GM21529 (cell line): Measurements from ENCODE around the gene MSANTD1.
"Not testable (repeated sequence)": the region's sequence is repeated elsewhere in the genome, so short reads cannot be mapped to it uniquely, and the experiment has no call there.

Source experiments
- ATAC-seq: cut with Tn5 transposase; IDR thresholded peaks from one replicate; pipeline ENCODE4 v1.9.1; 2021; ENCODE audit not compliant: unreplicated experiment

MSANTD1 gene

DNA sequence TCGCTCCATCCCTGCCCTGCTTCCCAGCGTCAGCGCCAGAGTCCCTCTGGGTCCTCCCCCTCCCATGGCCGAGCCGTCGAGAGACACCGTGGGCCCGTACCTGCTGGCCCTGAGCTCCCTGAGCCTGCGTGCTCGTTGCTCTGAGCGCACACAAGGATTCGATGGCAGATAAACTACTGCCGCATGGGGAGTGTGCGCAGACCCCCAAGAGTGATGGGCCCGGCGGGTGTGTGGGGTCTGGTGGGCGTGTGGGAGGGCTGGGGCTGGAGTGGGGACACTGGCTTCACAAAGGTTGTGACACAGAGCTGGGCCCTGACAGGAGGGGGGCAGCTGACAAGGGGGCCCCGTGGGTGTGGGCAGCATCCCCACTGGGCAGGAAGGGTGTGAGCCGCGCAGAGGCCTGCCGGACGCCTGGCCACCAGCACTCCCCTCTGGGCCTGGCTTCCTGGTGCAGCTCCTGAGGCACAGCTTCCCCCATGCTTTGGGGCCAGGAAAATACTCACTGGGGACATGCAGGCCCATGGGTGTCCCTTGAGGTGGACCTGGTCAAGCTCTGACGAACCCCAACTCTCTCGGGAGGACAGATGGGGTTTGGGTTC is 39.1 kb downstream of the MSANTD1 start:
- ATAC-seq = no peak

DNA sequence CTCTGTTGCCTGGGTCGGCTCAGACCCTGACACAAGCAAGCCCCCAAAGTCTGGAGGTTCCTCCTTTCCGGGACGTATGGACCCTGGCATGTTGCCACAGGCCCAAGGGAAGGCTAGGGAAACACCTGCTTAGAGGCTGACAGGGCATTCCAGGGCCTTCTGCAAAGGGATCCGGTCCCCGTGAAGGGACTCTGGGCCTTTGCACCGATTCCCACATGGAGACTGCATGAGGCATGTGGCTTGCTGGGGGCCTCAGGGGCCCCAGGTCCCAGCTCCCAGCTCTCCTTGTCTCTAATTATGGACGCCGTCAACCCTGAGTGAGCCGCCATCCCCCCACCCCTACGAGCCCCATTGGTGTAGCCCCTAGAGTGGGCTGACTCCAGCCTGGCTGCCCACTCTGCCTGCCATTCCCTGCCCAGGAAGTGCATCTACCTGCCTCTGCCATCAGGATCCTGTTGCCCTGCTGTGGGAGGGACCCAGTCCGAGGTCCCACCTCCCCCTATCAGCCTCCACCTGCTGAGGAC is 39.7 kb downstream of the MSANTD1 start:
- no peak for ATAC-seq

- no peak for ATAC-seq
Measured at GRCh38 chr4:3290476-3290875, 41.5 kb downstream of the MSANTD1 start.

DNA sequence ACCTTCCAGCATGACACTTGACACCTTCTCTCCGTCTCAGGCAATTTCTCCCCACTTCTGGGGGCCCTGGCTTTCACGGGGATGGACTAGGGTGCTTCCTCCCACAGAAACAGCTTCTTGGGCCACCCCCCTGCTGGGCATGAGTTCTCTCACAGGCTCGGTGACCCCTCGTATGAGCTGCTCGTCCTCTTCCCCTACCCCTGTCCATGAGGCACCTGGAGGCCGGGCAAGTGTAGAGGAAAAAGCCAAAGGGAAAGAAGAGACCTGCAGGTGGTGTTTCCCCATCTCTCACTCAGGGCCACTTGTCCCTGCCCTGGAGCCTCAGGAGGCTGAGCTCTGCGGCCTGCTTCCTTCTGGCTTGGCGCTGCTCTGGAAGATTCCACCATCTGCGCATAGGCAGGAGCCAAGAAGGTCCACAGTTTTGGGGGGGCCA is 41.9 kb downstream of the MSANTD1 start:
- ATAC-seq = no peak

GRCh38 chr4:3291411-3291968 is 42.5 kb downstream of the MSANTD1 start:
- ATAC-seq = no peak

DNA sequence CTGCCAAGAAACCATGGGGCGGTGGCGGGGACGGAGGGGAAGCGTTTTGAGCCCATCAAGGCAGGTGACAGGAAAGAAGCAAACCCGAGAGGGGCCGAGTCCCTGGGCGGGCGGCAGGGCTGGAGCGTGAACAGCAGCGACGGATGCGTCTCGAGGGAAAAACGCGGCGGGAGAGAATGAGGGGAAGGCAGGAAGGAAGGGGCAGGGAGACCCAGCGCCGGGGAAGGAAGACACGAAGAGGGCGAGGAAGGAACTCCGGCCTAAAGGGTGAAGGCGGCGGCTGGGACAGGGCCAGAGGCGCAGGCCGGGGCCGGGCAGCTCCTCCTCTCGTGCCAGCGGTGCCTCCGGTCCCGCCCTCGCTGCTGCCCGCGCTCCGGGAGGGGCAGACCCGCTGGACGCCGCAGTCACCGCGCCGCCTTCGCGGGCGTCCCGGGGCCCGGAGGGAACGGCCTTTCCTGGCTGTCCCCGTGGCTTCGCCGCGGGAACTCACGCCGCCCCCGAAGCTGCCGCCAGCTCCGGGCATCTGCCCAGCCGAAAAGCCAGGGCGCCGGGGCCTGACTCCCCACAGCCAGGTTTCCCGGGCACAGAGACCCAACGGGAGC is 43.1 kb downstream of the MSANTD1 start:
- ATAC-seq = peak; percentile 29

GRCh38 chr4:3292571-3293400 is 43.8 kb downstream of the MSANTD1 start, which contains the start of gene RGS12:
Gene RGS12 (plus strand): TSS chr4:3293021. CDS start chr4:3316171, 23,150 bp downstream.
- peak; percentile 86 for ATAC-seq

- no peak for ATAC-seq
Measured at GRCh38 chr4:3293401-3294391, 44.7 kb downstream of the MSANTD1 start.

DNA sequence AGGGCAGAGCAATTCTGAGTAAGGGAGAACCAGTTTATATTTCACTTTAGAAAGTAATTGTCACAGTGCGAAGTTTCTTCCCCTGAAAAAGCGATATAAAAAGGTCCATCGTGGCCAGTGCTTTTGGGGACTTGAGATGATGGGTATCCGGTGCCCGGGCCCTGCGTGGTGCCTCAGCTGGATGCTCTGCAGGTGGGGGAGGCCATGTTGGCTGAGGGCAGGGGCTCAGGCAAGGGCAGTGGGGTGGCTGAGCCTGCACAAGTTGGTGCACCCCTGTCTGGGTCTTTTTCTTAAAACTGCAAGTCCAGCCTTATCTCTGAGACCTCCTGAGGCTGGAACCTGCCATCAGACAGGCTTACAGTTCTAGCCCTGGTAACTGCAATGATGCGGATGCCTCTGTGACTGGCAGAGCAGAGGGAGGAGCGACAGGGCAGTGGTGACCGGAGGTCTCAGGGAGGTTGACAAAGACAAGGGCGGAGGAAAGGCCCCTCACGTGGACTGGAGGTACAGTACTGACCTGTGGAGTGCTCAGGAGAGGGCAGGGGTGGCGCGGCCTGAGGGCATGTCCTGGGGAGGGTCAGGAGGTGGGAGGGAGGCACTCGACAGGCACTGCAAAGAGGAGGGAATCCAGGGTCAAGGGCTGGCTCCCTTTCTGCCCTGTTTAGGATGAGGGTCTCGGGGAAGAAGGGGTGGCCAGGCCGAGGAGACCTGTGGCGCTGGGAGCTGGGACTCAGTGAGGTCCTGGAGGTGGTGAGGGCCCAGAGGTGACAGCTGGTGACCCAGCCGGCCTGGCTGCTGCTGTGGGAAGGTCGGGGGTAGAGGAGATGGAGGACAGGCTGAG is 45.7 kb downstream of the MSANTD1 start:
- no peak for ATAC-seq

- ATAC-seq = no peak
Measured at GRCh38 chr4:3295837-3296624, 47.1 kb downstream of the MSANTD1 start.

GRCh38 chr4:3296651-3297050 is 47.7 kb downstream of the MSANTD1 start:
- ATAC-seq = no peak

GRCh38 chr4:3297066-3297859 is 48.3 kb downstream of the MSANTD1 start:
- no peak for ATAC-seq

- no peak for ATAC-seq
Measured at GRCh38 chr4:3299122-3299975, 50.4 kb downstream of the MSANTD1 start.

DNA sequence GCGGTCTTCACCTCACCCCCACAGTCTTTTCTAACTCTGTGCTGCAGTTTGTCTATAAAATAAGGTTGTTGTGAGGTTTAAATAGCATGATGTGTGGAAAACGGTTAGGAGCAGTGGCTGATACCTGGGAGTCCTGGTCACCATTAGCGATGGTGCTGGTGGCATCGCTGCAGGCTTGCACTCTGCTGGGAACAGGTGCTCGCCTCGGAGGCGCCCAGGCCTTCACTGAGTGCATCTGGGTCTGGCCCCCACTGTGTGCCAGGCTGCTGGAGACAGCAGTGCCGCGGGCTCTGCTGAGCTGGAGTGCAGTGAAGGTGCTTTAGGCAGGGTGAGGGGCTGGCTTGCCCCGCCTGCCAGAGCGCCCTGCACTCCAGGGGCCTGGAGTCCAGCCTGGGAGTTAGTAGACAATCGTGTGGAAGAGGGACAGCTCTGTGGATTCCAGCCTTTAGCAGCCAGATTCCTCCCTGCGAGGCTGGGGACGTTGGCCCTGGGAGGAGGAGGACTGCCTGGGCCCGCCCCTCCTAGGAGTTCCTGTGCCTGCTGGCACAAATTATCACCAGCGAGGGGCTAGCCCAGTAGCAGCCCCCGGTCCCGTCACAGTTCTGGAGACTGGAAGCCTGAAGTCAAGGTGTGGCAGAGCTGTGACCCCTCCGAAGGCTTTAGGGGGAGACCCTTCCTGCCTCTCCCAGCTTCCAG is 51.2 kb downstream of the MSANTD1 start:
- no peak for ATAC-seq

- ATAC-seq = not testable (repeated sequence)
Measured at GRCh38 chr4:3300882-3301281, 51.9 kb downstream of the MSANTD1 start.

DNA sequence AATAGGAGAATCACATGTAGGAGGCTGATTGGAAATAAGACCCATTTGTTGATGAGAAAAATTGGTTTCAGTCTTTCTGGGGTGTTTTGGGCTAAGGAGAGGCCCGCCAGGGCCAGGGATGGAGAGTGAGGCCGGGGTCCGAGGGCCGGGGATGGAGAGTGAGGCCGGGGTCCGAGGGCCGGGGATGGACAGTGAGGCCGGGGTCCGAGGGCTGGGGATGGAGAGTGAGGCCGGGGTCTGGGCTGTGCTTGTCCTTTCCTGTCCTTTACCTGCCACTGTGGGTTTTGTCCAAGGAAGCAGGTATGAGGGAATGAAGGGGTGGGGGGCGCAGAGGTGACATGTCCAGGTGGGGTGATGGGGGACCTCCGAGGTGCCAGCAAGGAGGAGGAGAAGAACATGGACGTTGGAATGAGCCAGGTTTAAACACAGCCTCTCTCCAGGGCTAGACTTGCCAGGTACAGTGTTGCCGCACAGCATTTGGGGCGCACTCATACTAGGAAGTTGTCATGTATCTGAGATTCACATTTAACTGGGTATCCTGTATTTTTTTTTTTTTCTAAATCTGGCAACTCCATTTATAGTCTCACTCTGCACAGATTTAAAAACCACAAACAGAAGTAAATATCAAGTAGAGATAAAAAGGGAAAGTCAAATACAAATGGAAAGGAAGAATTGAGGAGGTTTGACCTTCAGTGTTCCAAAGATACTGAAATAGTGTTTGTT is 52.7 kb downstream of the MSANTD1 start:
- no peak for ATAC-seq
